K562 (cell line): Measurements from ENCODE around the gene CPNE9. TPM values are rescaled to one million over a fixed set of nuclear protein-coding genes. Genes with fewer than 3 reads are reported as not detected.

ENCODE experiments used
- ATAC-seq: fragments of 200-7000 bp; cut with Tn5 transposase; 3 replicates; pipeline ENCODE4 v1.9.1; 2020; ENCODE audit warnings: moderate library complexity
- BruUV-seq: library from RNA; stranded (reverse); fragments of 400-500 nt; replicated peaks from 2 replicates; lab custom pipeline; 2021; lab: Mats Ljungman, UMichigan
- CTCF ChIA-PET: fragments of 300-600 bp; formaldehyde crosslinking; extraction: SDS; loops from one replicate; lab custom pipeline; 2021; ENCODE audit warnings: low intra/inter-chr PET ratio; lab: Yijun Ruan, JAX
- POLR2A ChIA-PET: fragments of 300-600, 350-650 bp; sonication (Branson Sonifier 250); formaldehyde crosslinking; extraction: SDS; loops from one replicate; lab custom pipeline; 2021; ENCODE audit warnings: antibody characterized with exemption, inconsistent platforms; lab: Yijun Ruan, JAX
- DNase-seq, 4 experiments: peaks; one replicate each; pipeline versions ENCODE4 v3.0.0 to v3.0.0-alpha.2; 2011 to 2018; ENCODE audit warnings: low spot score in 3 of 4, mixed read lengths in 3 of 4; ENCODE audit errors: extremely low read depth in 1 of 4
- FAIRE-seq: peaks from 2 replicates; lab custom pipeline; 2011; peaks lifted over from hg19 to GRCh38; lab: Jason Lieb, UNC
- H2AFZ ChIP-seq: 2 replicates; pipeline ENCODE4 v1.6.0; 2011; ENCODE audit warnings: low read depth, low read length, control low read depth, inconsistent platforms
- H3K27ac ChIP-seq: fragments of 200-600 bp; 3 replicates; pipeline ENCODE4 v1.8.0; 2011; ENCODE audit warnings: low read depth, mild to moderate bottlenecking, control low read depth, inconsistent platforms, low read length, moderate library complexity, mixed read lengths; ENCODE audit errors: extremely low read depth
- H3K27me3 ChIP-seq, 2 experiments: fragments of 300-600 bp in 1 of 2; 2 replicates in 1 of 2; 3 replicates in 1 of 2; pipeline versions ENCODE4 v1.6.0 to v1.8.0; 2011; ENCODE audit warnings: inconsistent platforms in 2 of 2, low read length in 2 of 2, mild to moderate bottlenecking in 1 of 2, mixed read lengths in 1 of 2, moderate library complexity in 1 of 2; ENCODE audit not compliant: control insufficient read depth in 2 of 2, insufficient read depth in 2 of 2
- H3K36me3 ChIP-seq: fragments of 300-600 bp; 3 replicates; pipeline ENCODE4 v1.8.0; 2011; ENCODE audit warnings: mild to moderate bottlenecking, low read length, inconsistent platforms; ENCODE audit not compliant: control insufficient read depth, insufficient read depth
- H3K4me1 ChIP-seq, 2 experiments: fragments of 200-600 bp in 1 of 2; replicated peaks in 1 of 2; 2 replicates in 1 of 2; 3 replicates in 1 of 2; pipeline versions ENCODE4 v1.5.1 to v1.8.0; 2011; ENCODE audit warnings: inconsistent platforms in 2 of 2, low read length in 2 of 2, mild to moderate bottlenecking in 1 of 2, mixed read lengths in 1 of 2, moderate library complexity in 1 of 2; ENCODE audit not compliant: control insufficient read depth in 2 of 2, insufficient read depth in 2 of 2
- H3K4me2 ChIP-seq: 2 replicates; pipeline ENCODE4 v1.6.1; 2011; ENCODE audit warnings: low read length, control low read depth, inconsistent platforms, mixed read lengths; ENCODE audit not compliant: insufficient read depth
- H3K4me3 ChIP-seq: fragments of 200-600 bp; sonication (generic), shearing (Covaris generic); 2 replicates; pipeline ENCODE4 v1.5.1; 2016; ENCODE audit warnings: control low read depth, inconsistent platforms
- H3K79me2 ChIP-seq: fragments of 200-600 bp; 3 replicates; pipeline ENCODE4 v1.8.0; 2011; ENCODE audit warnings: low read length, inconsistent platforms; ENCODE audit not compliant: control insufficient read depth, insufficient read depth
- H3K9ac ChIP-seq, 2 experiments: 2 replicates each; pipeline versions ENCODE4 v1.6.0 to v1.6.1; 2011; ENCODE audit warnings: low read depth in 2 of 2, low read length in 2 of 2, control low read depth in 1 of 2, inconsistent platforms in 1 of 2, mild to moderate bottlenecking in 1 of 2, mixed read lengths in 1 of 2; ENCODE audit not compliant: insufficient read depth in 1 of 2
- H3K9me1 ChIP-seq: one replicate; pipeline ENCODE4 v1.6.0; 2011; ENCODE audit warnings: inconsistent platforms, mild to moderate bottlenecking, low read length, moderate library complexity; ENCODE audit not compliant: control insufficient read depth, insufficient read depth
- H3K9me3 ChIP-seq: replicated peaks from 2 replicates; pipeline ENCODE4 v1.5.1; 2011; ENCODE audit warnings: low read depth, low read length, inconsistent platforms; ENCODE audit not compliant: control insufficient read depth, insufficient read depth
- H4K20me1 ChIP-seq: replicated peaks from 2 replicates; pipeline ENCODE4 v1.6.1; 2011; ENCODE audit warnings: low read length, inconsistent platforms, mixed read lengths; ENCODE audit not compliant: control insufficient read depth, insufficient read depth
- CBX8 ChIP-seq: fragments of 200-600 bp; sonication (generic); IDR thresholded peaks from 2 replicates; pipeline ENCODE4 v1.6.1; 2012; ENCODE audit warnings: borderline replicate concordance, mixed run types, low read depth, mild to moderate bottlenecking, moderate library complexity, mixed read lengths, low read length, control low read depth, inconsistent platforms; ENCODE audit not compliant: poor library complexity, severe bottlenecking; ENCODE audit errors: extremely low read depth
- FOXA3 ChIP-seq, 2 experiments: fragments of 450-650 bp in 1 of 2; sonication (generic) in 1 of 2; formaldehyde crosslinking; IDR thresholded peaks in 1 of 2; conservative IDR thresholded peaks in 1 of 2; 2 replicates each; pipeline versions ENCODE4 v1.4.0 to v1.8.0; 2020 to 2022; ENCODE audit warnings: mild to moderate bottlenecking in 2 of 2, missing genetic modification reagents in 1 of 2
- GTF2B ChIP-seq: IDR thresholded peaks from 2 replicates; pipeline ENCODE4 v1.6.1; 2011; ENCODE audit not compliant: insufficient read length; ENCODE audit errors: extremely low read depth
- GTF3C2 ChIP-seq: IDR thresholded peaks from 3 replicates; pipeline ENCODE4 v1.6.1; 2011; ENCODE audit warnings: borderline replicate concordance, mild to moderate bottlenecking, moderate library complexity; ENCODE audit not compliant: insufficient read length; ENCODE audit errors: extremely low read depth
- POLR2G ChIP-seq: fragments of 200-400 bp; formaldehyde crosslinking; IDR thresholded peaks from 2 replicates; pipeline ENCODE4 v1.6.1; 2017; ENCODE audit warnings: low read depth, mild to moderate bottlenecking, antibody characterized with exemption, low read length, moderate library complexity
- RBBP5 ChIP-seq: fragments of 200-600 bp; sonication (generic); IDR thresholded peaks from 2 replicates; pipeline ENCODE4 v1.6.1; 2012; ENCODE audit warnings: borderline replicate concordance, mild to moderate bottlenecking, low read length, control low read depth, inconsistent platforms; ENCODE audit not compliant: insufficient read depth, poor library complexity, severe bottlenecking
- RBFOX2 ChIP-seq: fragments of 200-400 bp; formaldehyde crosslinking; IDR thresholded peaks from 2 replicates; pipeline ENCODE4 v1.6.1; 2017; ENCODE audit warnings: low read depth, mild to moderate bottlenecking, low read length, moderate library complexity
- WGBS: fragments of 100-300 bp; shearing (Covaris generic); methylation state at CpG from one replicate; pipeline ENCODE4 v1.1.6; 2016; ENCODE audit warnings: low coverage, mixed read lengths; ENCODE audit not compliant: insufficient coverage; ENCODE audit errors: missing lambda C conversion rate; 5-methylcytosine and 5-hydroxymethylcytosine counted together
- in situ Hi-C: fragments of 300-500 bp; cut with MboI; formaldehyde crosslinking; loops from 4 replicates; pipeline ENCODE4 v1.15.0; 2018; ENCODE audit warnings: inconsistent platforms, mixed read lengths
- intact Hi-C: fragments of 100-400 bp; cut with micrococcal nuclease; formaldehyde crosslinking; loops from 2 replicates; pipeline ENCODE4 v1.14.2; 2022
- polyA plus RNA-seq, 8 experiments: library from polyadenylated mRNA; depleted of rRNA in 4 of 8; stranded (reverse) in 5 of 8; unstranded in 3 of 8; fragments of >200 nt; fragmentation: Nextera tagmentation in 2 of 8; fragmentation: Illumina TruSeq in 1 of 8; extraction: Ambion mirVana in 2 of 8; extraction: Trizol in 1 of 8; gene quantifications; 2 replicates each; pipeline versions ENCODE4 v1.2.1 to v1.2.3, GENCODE V29; 2011 to 2014; ENCODE audit warnings: inconsistent platforms in 1 of 8, missing spikeins in 1 of 8
- total RNA-seq, 7 experiments: library from RNA; depleted of rRNA in 6 of 7; stranded (reverse); fragments of >200 nt in 6 of 7; fragmentation: Illumina TruSeq in 2 of 7; extraction: Trizol in 2 of 7; gene quantifications; 2 replicates each; pipeline versions ENCODE4 v1.2.1 to v1.2.3, GENCODE V29; 2011 to 2021; ENCODE audit warnings: low replicate concordance in 1 of 7

CPNE9 gene
- total and polyA plus RNA-seq, 9 of the 15 experiments (the other 6 are each of a cell fraction or from before 2014, with no cell fraction given) = 0.22 to 0.56 (median 0.29) TPM; not detected in 3

GRCh38 chr3:9744162-9744561 is 40.5 kb downstream of the CPNE9 start:
- BruUV-seq = no TSS peak

GRCh38 chr3:9745521-9745920 is 41.9 kb downstream of the CPNE9 start:
- peaks cover 87% of the 10 kb centered on the region for H3K36me3 ChIP-seq
- WGBS = 94% methylated on average over 12 of the region's 12 CpGs
- TF ChIP-seq RBFOX2 (0 out of 2 replicates have a peak, but pooled peaks have one; percentile 17), POLR2G (peak; percentile 41; the same call in 1 of the 2 replicates), CBX8 (no peak), FOXA3 (CRISPR knock-in tag; conservative IDR thresholded peaks at IDR 0.05 in 1 of 2, IDR thresholded peaks at IDR 0.05 in 1 of 2) (no peak), GTF3C2 (no peak), RBBP5 (no peak)
- TF ChIP-seq, all 486 proteins: peak for 2
- Histone ChIP-seq H3K27me3 (no peaks in the 10 kb centered on the region), H4K20me1 (no peaks in the 10 kb centered on the region), H3K4me3 (no peak overlapping the region), H3K4me1 (peaks cover 3 to 18% of the 10 kb centered on the region in 2 experiments; a peak in 4 of 5 replicates), H3K4me2 (no peak overlapping the region), H3K9me3 (no peaks in the 10 kb centered on the region), H3K9ac (no peak overlapping the region), H3K9me1 (no peaks in the 10 kb centered on the region), H3K79me2 (peaks cover 4% of the 10 kb centered on the region), H2AFZ (no peak overlapping the region), H3K27ac (no peak overlapping the region)
- FAIRE-seq (no peak), DNase-seq (no peak), ATAC-seq (no peak)
- no TSS peak for BruUV-seq
- ChIA-PET POLR2A (interaction anchor here (1.1 to 6.1 kb wide), 5 partner anchors 8 to 240 kb away, joined by 3 to 60 read pairs (median 7); partner anchors contain the start of genes ARPC4 and BRPF1), CTCF (no interaction called here)
- intact Hi-C loops (no loop called here), in situ Hi-C loops (no loop called here)

More at GRCh38 chr3:9744162-9744561, 40.5 kb downstream of the CPNE9 start:
- FAIRE-seq (no peak), DNase-seq (no peak), ATAC-seq (no peak)
- in situ Hi-C loops (no loop called here), intact Hi-C loops (no loop called here)
- Histone ChIP-seq H3K27ac (no peak overlapping the region), H3K79me2 (no peaks in the 10 kb centered on the region), H3K4me1 (peaks cover 2 to 11% of the 10 kb centered on the region in 2 experiments; a peak in 4 of 5 replicates), H4K20me1 (0 out of 2 replicates have a peak, but pooled peaks cover 5% of the 10 kb centered on the region), H3K9ac (no peak overlapping the region), H2AFZ (no peak overlapping the region), H3K27me3 (no peaks in the 10 kb centered on the region), H3K9me1 (no peaks in the 10 kb centered on the region), H3K4me3 (no peak overlapping the region), H3K36me3 (peaks cover 100% of the 10 kb centered on the region), H3K4me2 (no peak overlapping the region), H3K9me3 (no peaks in the 10 kb centered on the region)
- ChIA-PET POLR2A (interaction anchor here (1.6 to 6.1 kb wide), 2 partner anchors 11 to 49 kb away, joined by 3 to 60 read pairs; partner anchors contain the start of genes ARPC4 and BRPF1), CTCF (no interaction called here)
- WGBS = 95% methylated on average over 12 of the region's 13 CpGs
- TF ChIP-seq POLR2G = 0 out of 2 replicates have a peak, but pooled peaks have one; percentile 17
- no peak for TF ChIP-seq GTF2B
